Thymus (tissue), 11 donors: ENCODE results near the gene SSH2. TPM values are rescaled to one million over a fixed set of nuclear protein-coding genes. Genes with fewer than 3 reads are reported as not detected.

Source experiments
- DNase-seq, 9 donors: peaks; one replicate each; pipeline ENCODE4 v3.0.0-alpha.2; 2013; ENCODE audit warnings: low spot score in 9 of 9, low read depth in 6 of 9, missing footprints in 1 of 9
- H3K27ac ChIP-seq, 2 donors: one replicate each; pipeline ENCODE4 v1.5.1; 2013; ENCODE audit warnings: control low read depth in 1 of 2, low read depth in 1 of 2, low read length in 1 of 2, mild to moderate bottlenecking in 1 of 2, moderate library complexity in 1 of 2
- H3K27me3 ChIP-seq, 2 donors: one replicate each; pipeline ENCODE4 v1.5.1; 2013; ENCODE audit warnings: low read length in 1 of 2; ENCODE audit not compliant: control insufficient read depth in 2 of 2, insufficient read depth in 1 of 2
- H3K36me3 ChIP-seq, 2 donors: one replicate each; pipeline ENCODE4 v1.5.1; 2013; ENCODE audit warnings: low read length in 1 of 2, mild to moderate bottlenecking in 1 of 2, moderate library complexity in 1 of 2; ENCODE audit not compliant: control insufficient read depth in 2 of 2, insufficient read depth in 2 of 2
- H3K4me1 ChIP-seq, 2 donors: one replicate each; pipeline ENCODE4 v1.5.1; 2013; ENCODE audit warnings: low read length in 2 of 2; ENCODE audit not compliant: control insufficient read depth in 2 of 2, insufficient read depth in 2 of 2
- H3K4me3 ChIP-seq, 2 donors: one replicate each; pipeline ENCODE4 v1.5.1; 2013; ENCODE audit warnings: low read length in 2 of 2, control low read depth in 1 of 2, mild to moderate bottlenecking in 1 of 2
- H3K9me3 ChIP-seq, 2 donors: one replicate each; pipeline ENCODE4 v1.5.1; 2013; ENCODE audit warnings: low read length in 1 of 2, mild to moderate bottlenecking in 1 of 2; ENCODE audit not compliant: control insufficient read depth in 2 of 2, insufficient read depth in 1 of 2
- WGBS: extraction: QIAGEN DNeasy Blood & Tissue Kit; methylation state at CpG from one replicate; pipeline ENCODE4 v1.1.7; 2013; 5-methylcytosine and 5-hydroxymethylcytosine counted together
- polyA plus RNA-seq: library from polyadenylated mRNA; stranded (reverse); fragments of 200-250 nt; gene quantifications from one replicate; pipeline ENCODE4 v1.2.3, GENCODE V29; 2013
- total RNA-seq: library from RNA; stranded (reverse); fragments of 120-200 nt; gene quantifications from one replicate; pipeline ENCODE4 v1.2.4, GENCODE V29; 2013
- donor health status: healthy.

SSH2 gene
- total and polyA plus RNA-seq, 2 donors = 25.4 to 28.5 TPM

GRCh38 chr17:29645515-29646051, 284.4 kb downstream of the SSH2 start:
- Histone ChIP-seq H3K4me1 (peaks cover 0 to 22% of the 10 kb centered on the region in 2 donors), H3K4me3 (no peak overlapping the region)
- DNase-seq = no peak

DNA sequence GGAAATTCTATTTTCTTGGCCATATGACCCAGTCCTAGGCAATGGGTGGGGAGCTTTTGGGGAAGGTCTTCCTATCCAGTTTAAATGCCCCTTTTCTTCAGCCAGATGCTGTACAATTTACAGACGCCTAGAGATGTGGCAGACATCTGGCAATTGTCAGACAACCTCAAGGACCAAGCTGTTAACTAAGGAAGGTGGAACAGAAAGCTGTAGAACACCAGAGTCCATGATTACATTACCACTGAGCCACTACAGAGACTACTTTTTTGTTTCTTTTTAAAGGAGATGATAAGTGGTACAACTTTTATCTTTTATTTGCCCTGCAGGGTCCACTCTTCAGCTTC, 286.2 kb downstream of the SSH2 start:
- Histone ChIP-seq H3K36me3 (peaks cover 22 to 65% of the 10 kb centered on the region in 2 donors), H3K9me3 (no peaks in the 10 kb centered on the region), H3K4me1 (peaks cover 8 to 39% of the 10 kb centered on the region in 2 donors), H3K27me3 (no peaks in the 10 kb centered on the region), H3K4me3 (no peak overlapping the region), H3K27ac (no peak overlapping the region)
- no peak for DNase-seq
- 92% methylated on average over 1 of the region's 1 CpG for WGBS

More at GRCh38 chr17:29645515-29646051, 284.4 kb downstream of the SSH2 start:
- WGBS = 94% methylated on average over 5 of the region's 5 CpGs
- H3K27me3 ChIP-seq = no peaks in the 10 kb centered on the region
- no peaks in the 10 kb centered on the region for H3K9me3 ChIP-seq
- no peak overlapping the region for H3K27ac ChIP-seq
- H3K36me3 ChIP-seq = peaks cover 28 to 79% of the 10 kb centered on the region in 2 donors

DNA sequence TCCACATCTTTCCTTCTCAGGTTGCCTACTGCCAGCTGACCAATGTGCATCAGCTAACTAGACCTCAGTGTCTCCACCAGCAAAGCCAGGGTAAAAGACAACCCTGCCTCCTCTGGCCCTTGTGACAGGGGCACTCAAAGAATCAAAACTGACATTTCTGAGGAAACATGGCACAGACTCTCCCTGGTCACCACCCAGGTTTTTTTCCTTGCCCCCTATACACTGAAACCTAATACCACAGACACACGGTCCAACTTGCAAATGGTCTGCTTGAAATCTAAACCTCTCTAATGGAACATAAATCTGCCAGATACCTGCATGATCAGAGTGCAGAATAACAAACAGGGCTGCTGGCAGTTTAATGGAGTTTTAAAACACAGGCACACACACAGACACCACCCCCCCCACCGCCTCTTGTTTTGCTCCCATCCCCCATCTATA, 287.8 kb downstream of the SSH2 start:
- DNase-seq = no peak
- H3K36me3 ChIP-seq = peaks cover 15 to 55% of the 10 kb centered on the region in 2 donors
- 95% methylated on average over 2 of the region's 2 CpGs for WGBS
- H3K27ac ChIP-seq = no peak overlapping the region
- H3K4me3 ChIP-seq = no peak overlapping the region
- H3K27me3 ChIP-seq = no peaks in the 10 kb centered on the region
- H3K4me1 ChIP-seq = peaks cover 8 to 39% of the 10 kb centered on the region in 2 donors
- H3K9me3 ChIP-seq = no peaks in the 10 kb centered on the region

DNA sequence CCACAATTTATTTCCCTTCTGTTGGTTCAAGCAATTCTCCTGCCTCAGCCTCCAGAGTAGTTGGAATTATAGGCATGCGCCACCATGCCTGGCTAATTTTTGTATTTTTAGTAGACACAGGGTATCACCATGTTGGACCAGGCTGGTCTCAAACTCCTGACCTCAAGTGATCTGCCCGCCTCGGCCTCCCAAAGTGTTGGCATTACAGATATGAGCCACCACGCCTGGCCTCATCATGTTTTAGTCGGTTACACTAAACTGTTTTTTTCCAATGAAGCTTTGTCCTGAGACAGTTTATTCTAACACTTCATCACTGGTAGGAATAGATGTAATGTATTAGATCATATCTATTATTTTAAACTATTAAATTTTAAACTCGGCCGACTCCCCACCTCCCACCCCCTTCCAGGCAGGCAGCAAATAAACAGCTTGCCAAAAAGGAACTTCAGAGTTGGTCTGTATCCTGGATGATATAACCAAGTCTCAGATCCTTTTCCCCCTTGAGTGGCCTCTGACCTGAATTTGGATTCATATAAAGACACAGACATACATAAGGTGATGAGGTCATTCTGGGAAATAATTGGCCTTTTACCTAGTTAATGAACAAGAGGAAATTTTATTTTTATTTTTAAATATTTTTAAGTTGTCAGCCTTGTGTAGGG, 288.9 kb downstream of the SSH2 start:
- H3K27ac ChIP-seq = peak overlapping the region; percentile 3 to 41
- no peaks in the 10 kb centered on the region for H3K9me3 ChIP-seq
- DNase-seq = no peak
- H3K36me3 ChIP-seq = peaks cover 21 to 55% of the 10 kb centered on the region in 2 donors
- WGBS = 86% methylated on average over 7 of the region's 7 CpGs
- H3K27me3 ChIP-seq = no peaks in the 10 kb centered on the region
- peaks cover 8 to 39% of the 10 kb centered on the region in 2 donors for H3K4me1 ChIP-seq
- H3K4me3 ChIP-seq = no peak overlapping the region

DNA sequence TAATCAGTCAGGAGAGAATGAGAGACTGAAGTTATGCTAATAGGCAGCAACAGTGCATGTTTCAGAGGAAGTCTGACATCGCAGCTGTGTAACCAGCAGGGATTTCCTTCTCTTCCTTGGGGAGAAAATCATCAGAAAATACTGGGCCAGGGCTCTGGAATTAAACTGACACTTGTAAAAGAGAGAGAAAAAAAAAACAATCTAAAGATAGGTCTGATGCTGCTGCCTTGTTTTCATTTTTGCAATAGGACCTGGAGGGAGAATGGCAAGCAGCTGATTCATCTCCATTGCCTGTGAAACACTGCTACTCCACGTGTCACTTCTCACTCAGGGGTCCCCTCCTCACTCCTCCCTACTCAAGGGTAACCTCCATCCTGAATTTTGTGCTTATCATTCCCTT, 289.6 kb downstream of the SSH2 start:
- H3K9me3 ChIP-seq = no peaks in the 10 kb centered on the region
- H3K27ac ChIP-seq = peak overlapping the region; percentile 58 to 72
- no peak overlapping the region for H3K4me3 ChIP-seq
- peak in 1 of 9 donors; percentile 38 for DNase-seq
- H3K4me1 ChIP-seq = peaks cover 8 to 39% of the 10 kb centered on the region in 2 donors
- 43% methylated on average over 2 of the region's 2 CpGs for WGBS
- no peaks in the 10 kb centered on the region for H3K27me3 ChIP-seq
- H3K36me3 ChIP-seq = peaks cover 26 to 55% of the 10 kb centered on the region in 2 donors

DNA sequence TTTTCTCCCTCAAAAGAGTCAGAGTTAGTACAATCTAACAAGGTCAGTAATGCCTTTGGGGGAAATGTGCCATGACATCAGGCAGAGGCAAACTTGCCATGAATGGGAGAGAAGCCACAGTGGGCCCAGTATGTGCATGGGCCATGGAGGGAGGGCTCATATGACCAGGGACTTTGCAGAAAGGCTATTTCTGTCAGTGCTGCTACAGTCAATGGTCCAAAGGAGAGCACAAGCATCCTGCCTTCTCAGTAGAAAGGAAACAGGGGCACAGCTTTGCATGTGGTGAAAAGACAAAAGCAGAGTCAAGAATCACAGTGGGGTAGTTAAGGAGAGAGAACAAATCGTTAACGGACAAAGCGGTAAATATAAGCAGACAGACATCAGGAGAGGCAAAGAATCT, 296.1 kb downstream of the SSH2 start:
- Histone ChIP-seq H3K4me1 (peaks cover 0 to under 1% of the 10 kb centered on the region in 2 donors), H3K27me3 (no peaks in the 10 kb centered on the region), H3K27ac (no peak overlapping the region), H3K9me3 (no peaks in the 10 kb centered on the region), H3K4me3 (no peak overlapping the region), H3K36me3 (peaks cover 50 to 80% of the 10 kb centered on the region in 2 donors)
- DNase-seq = no peak
- over 99% methylated on average over 3 of the region's 3 CpGs for whole genome bisulfite sequencing

GRCh38 chr17:29630630-29631193, 299.3 kb downstream of the SSH2 start:
- Histone ChIP-seq H3K4me3 (no peak overlapping the region), H3K27me3 (no peaks in the 10 kb centered on the region), H3K9me3 (no peaks in the 10 kb centered on the region), H3K4me1 (no peaks in the 10 kb centered on the region), H3K27ac (no peak overlapping the region), H3K36me3 (peaks cover 48 to 74% of the 10 kb centered on the region in 2 donors)
- 97% methylated on average over 6 of the region's 6 CpGs for WGBS
- DNase-seq = no peak

GRCh38 chr17:29629839-29630238, 300.2 kb downstream of the SSH2 start:
- Histone ChIP-seq H3K27ac (no peak overlapping the region), H3K36me3 (peaks cover 45 to 69% of the 10 kb centered on the region in 2 donors), H3K27me3 (no peaks in the 10 kb centered on the region), H3K9me3 (no peaks in the 10 kb centered on the region), H3K4me3 (no peak overlapping the region), H3K4me1 (peaks cover 0 to 4% of the 10 kb centered on the region in 2 donors)
- WGBS = 93% methylated on average over 2 of the region's 2 CpGs
- DNase-seq = no peak

- no peaks in the 10 kb centered on the region for H3K9me3 ChIP-seq
- H3K4me3 ChIP-seq = no peak overlapping the region
- H3K27me3 ChIP-seq = no peaks in the 10 kb centered on the region
- H3K27ac ChIP-seq = no peak overlapping the region
- H3K4me1 ChIP-seq = peaks cover 0 to 11% of the 10 kb centered on the region in 2 donors
- no peak for DNase-seq
- 97% methylated on average over 2 of the region's 2 CpGs for WGBS
- H3K36me3 ChIP-seq = peaks cover 38 to 61% of the 10 kb centered on the region in 2 donors
Measured at GRCh38 chr17:29628644-29629043, 301.4 kb downstream of the SSH2 start.
